Kidney (tissue), 14 donors: ENCODE data around the gene SERPINA6. TPM values are rescaled to one million over a fixed set of nuclear protein-coding genes. Genes with fewer than 3 reads are reported as not detected.
A peak's percentile ranks its signal among the peaks of the same experiment; 100 is the strongest.

Experiments
- DNase-seq, 5 donors: peaks; one replicate each; pipeline ENCODE4 v3.0.0-alpha.2; 2013 to 2020
- FAIRE-seq: peaks from 2 replicates; lab custom pipeline; 2012; peaks lifted over from hg19 to GRCh38; lab: Jason Lieb, UNC
- H3K27ac ChIP-seq, 2 donors: one replicate each; pipeline ENCODE4 v1.7.0; 2013; ENCODE audit warnings: low read depth in 2 of 2, low read length in 2 of 2, inconsistent platforms in 1 of 2
- H3K27me3 ChIP-seq: one replicate; pipeline ENCODE4 v1.7.1; 2013; ENCODE audit warnings: low read length, inconsistent platforms; ENCODE audit not compliant: control insufficient read depth, insufficient read depth
- H3K36me3 ChIP-seq, 3 donors: one replicate each; pipeline versions ENCODE4 v1.7.0 to v1.7.1; 2013; ENCODE audit warnings: low read length in 3 of 3, control low read depth in 1 of 3, inconsistent platforms in 1 of 3; ENCODE audit not compliant: insufficient read depth in 3 of 3, control insufficient read depth in 2 of 3
- H3K4me1 ChIP-seq, 3 donors: one replicate each; pipeline versions ENCODE4 v1.7.0 to v1.7.1; 2013; ENCODE audit warnings: low read length in 3 of 3, inconsistent platforms in 1 of 3, low read depth in 1 of 3; ENCODE audit not compliant: control insufficient read depth in 2 of 3, insufficient read depth in 2 of 3
- H3K4me3 ChIP-seq, 3 donors: one replicate each; pipeline versions ENCODE4 v1.7.0 to v1.8.1; 2013; ENCODE audit warnings: low read length in 3 of 3, control low read depth in 1 of 3, inconsistent platforms in 1 of 3
- H3K9ac ChIP-seq, 3 donors: one replicate each; pipeline versions ENCODE4 v1.7.0 to v1.7.1; 2013; ENCODE audit warnings: low read length in 3 of 3, control low read depth in 1 of 3, inconsistent platforms in 1 of 3
- H3K9me3 ChIP-seq, 3 donors: one replicate each; pipeline versions ENCODE4 v1.7.0 to v1.7.1; 2013; ENCODE audit warnings: low read length in 3 of 3, control low read depth in 1 of 3, inconsistent platforms in 1 of 3; ENCODE audit not compliant: control insufficient read depth in 2 of 3, insufficient read depth in 1 of 3
- intact Hi-C: fragments of 100-400 bp; cut with DNase I; formaldehyde crosslinking; loops from one replicate; pipeline ENCODE4 v1.11.1; 2022
- polyA plus RNA-seq: library from polyadenylated mRNA; stranded (reverse); fragments of 350-450 nt; fragmentation: Illumina TruSeq; extraction: RNeasy Lipid Tissue Mini Kit (QIAGEN cat#74804); gene quantifications from one replicate; pipeline ENCODE4 v1.2.3, GENCODE V29; 2014; ENCODE audit warnings: low read depth, low replicate concordance; ENCODE audit not compliant: insufficient read depth
- total RNA-seq: library from RNA; stranded (reverse); fragmentation: NEBNext Ultra II Directional; extraction: Animal tissue kit (Norgen Biotek cat#: 25700); gene quantifications from one replicate; pipeline ENCODE4 v1.2.1, GENCODE V29; 2021
- TF ChIP-seq, protein P1 (sequence below): IDR thresholded peaks from 3 replicates; pipeline ENCODE4 v1.5.1; 2012; ENCODE audit warnings: mild to moderate bottlenecking, moderate library complexity, borderline replicate concordance; ENCODE audit not compliant: insufficient read depth; ENCODE audit errors: extremely low read depth
- donor health status: control.
- donor health status: control.
- donor health status: control.
- donor health status: control.
- donor health status: control.
- donor health status: DM: yes; HTN: yes; CAD: no.
- donor health status: Normal renal cell carcinoma (clear cell type).

SERPINA6 gene
- total and polyA plus RNA-seq, 2 donors from 2014 or later, result 1.7 to 12.9 TPM

DNA sequence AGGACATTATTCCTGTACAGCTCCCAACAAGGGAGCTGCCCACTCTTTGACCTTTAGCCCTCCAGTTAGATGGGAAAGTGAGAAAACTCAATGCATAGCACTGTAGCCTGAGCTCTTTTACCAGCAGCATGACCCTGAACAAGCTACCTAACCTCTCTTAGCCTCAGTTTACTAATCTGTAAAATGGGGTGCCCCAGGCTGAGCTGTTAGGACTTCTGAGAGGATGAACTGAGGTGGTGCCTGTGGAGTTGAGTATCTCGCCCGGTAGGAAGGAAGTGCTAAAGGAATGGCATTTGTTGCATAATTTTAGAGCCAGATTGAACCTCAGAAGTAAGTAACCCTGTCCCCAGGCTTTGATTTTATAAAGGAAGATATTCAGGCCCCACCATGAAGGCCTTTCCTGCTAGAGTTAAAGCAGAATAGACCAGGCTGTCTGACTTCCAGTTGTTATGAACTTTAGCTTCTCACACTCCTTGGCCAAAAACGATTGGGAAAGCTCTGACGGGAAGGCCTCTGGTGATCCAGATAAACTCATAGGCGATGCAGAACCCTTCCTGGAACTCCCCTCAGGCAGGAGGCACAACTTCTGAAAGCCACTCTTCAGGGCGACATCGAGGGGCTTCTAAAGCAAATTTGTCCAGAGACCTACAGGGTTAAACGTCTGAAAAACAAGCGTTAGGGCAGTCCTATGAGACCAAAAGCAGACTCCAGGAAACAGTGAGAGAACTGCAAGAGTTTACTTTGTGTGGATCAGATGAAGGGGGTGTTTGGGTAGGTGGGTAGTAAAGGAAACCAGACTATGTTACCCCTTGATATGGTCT lies 27.6 kb downstream of the SERPINA6 start:
- H3K27me3 ChIP-seq, result no peaks in the 10 kb centered on the region
- intact Hi-C loops, result no loop called here
- H3K4me3 ChIP-seq, result no peak overlapping the region
- no peaks in the 10 kb centered on the region for H3K9me3 ChIP-seq
- H3K36me3 ChIP-seq, result no peaks in the 10 kb centered on the region
- FAIRE-seq (no peak), DNase-seq (no peak)
- no peak overlapping the region for H3K27ac ChIP-seq
- H3K9ac ChIP-seq, result no peak overlapping the region
- no peaks in the 10 kb centered on the region for H3K4me1 ChIP-seq
- TF ChIP-seq, protein P1, sequence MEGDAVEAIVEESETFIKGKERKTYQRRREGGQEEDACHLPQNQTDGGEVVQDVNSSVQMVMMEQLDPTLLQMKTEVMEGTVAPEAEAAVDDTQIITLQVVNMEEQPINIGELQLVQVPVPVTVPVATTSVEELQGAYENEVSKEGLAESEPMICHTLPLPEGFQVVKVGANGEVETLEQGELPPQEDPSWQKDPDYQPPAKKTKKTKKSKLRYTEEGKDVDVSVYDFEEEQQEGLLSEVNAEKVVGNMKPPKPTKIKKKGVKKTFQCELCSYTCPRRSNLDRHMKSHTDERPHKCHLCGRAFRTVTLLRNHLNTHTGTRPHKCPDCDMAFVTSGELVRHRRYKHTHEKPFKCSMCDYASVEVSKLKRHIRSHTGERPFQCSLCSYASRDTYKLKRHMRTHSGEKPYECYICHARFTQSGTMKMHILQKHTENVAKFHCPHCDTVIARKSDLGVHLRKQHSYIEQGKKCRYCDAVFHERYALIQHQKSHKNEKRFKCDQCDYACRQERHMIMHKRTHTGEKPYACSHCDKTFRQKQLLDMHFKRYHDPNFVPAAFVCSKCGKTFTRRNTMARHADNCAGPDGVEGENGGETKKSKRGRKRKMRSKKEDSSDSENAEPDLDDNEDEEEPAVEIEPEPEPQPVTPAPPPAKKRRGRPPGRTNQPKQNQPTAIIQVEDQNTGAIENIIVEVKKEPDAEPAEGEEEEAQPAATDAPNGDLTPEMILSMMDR, result no peak

DNA sequence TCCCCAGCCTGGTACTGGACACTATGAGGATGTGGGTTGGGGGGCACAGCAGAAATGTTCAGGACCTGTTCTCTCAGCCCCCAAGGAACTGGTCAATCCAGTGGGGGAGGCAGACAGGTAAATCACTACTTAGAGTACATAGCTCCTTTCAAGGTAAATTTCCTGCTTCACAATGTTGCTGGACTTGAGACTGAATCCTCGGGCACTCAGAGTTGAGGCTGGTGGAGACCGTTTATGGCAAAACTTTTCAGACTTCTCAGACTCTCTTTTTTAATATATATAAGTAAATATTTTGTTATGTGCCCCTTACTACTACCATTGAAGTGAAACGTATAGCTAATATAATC lies 29.6 kb downstream of the SERPINA6 start:
- no peaks in the 10 kb centered on the region for H3K9me3 ChIP-seq
- DNase-seq (no peak), FAIRE-seq (no peak)
- intact Hi-C loops, result no loop called here
- H3K36me3 ChIP-seq, result no peaks in the 10 kb centered on the region
- H3K27me3 ChIP-seq, result no peaks in the 10 kb centered on the region
- TF ChIP-seq, protein P1, result no peak
- H3K27ac ChIP-seq, result no peak overlapping the region
- H3K9ac ChIP-seq, result no peak overlapping the region
- H3K4me1 ChIP-seq, result no peaks in the 10 kb centered on the region
- no peak overlapping the region for H3K4me3 ChIP-seq

DNA sequence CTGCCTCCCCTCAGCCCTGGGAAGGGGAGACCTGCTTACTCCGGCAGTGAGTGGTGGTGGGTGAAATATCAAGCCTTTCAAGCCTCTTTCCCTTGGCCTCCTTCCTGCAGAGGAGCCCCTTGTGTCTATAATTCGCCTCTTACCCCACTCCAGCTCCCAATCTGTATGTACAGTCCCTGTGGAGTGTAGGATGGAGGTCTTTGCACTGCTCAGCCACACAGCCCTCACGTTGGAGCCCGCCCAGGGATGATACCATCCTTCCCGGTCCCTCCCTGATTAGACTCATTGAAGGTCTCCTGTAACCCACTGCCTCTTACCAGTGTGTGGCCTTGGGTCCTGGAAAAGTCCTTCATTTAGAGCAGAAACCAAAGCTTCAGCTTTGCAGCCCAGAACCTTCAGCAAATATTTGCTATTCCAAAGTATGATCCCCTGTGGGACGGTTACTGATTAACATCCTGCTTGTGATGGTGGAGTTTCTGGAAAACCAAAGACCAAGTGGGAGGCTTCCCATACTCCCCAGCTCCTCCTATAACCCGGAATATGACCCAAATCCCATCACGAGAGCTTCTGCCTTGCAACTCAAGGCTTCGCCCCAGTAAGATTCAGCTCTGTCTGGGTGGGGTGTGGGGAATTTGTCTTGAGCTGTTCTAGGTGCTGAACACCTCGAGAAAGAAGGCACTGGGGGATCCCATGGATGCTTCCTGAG lies 30.1 kb downstream of the SERPINA6 start, which contains the start of gene SERPINA10:
TSS of gene SERPINA10 (minus strand) at position 397 of the 706 bp plus-strand sequence. CDS start 2,675 bp downstream, outside the sequence.
- Histone ChIP-seq H3K9me3 (no peaks in the 10 kb centered on the region), H3K36me3 (no peaks in the 10 kb centered on the region), H3K4me1 (no peaks in the 10 kb centered on the region), H3K9ac (no peak within 1 kb of the TSS), H3K4me3 (no peak within 1 kb of the TSS), H3K27ac (no peak within 1 kb of the TSS), H3K27me3 (no peaks in the 10 kb centered on the region)
- DNase-seq (peak in 1 of 5 donors; percentile 10), FAIRE-seq (no peak)
- intact Hi-C loops, result no loop called here
- TF ChIP-seq, protein P1, result no peak
